CD4-positive, alpha-beta T cell treated with Interleukin-2 at 100 ng/mL for 4 hours (primary cell): Measurements from ENCODE around the gene MPP4.
"Not testable (repeated sequence)": the region's sequence is repeated elsewhere in the genome, so short reads cannot be mapped to it uniquely, and the experiment has no call there.

Source experiments
- DNase-seq: peaks from one replicate; pipeline ENCODE4 v3.0.0-alpha.2; 2020; ENCODE audit warnings: low spot score

MPP4 gene

DNA sequence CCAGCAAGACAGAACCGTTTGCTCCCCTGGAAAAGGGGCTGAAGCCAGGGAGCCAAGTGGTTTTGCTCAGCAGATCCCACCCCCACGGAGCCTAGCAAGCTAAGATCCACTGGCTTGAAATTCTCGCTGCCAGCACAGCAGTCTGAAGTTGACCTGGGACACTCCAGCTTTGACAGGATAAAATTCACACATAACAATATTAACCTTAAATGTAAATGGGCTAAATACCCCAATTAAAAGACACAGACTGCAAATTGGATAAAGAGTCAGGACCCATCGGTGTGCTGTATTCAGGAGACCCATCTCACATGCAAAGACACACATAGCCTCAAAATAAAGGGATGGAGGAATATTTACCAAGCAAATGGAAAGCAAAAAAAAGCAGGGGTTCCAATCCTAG is 27.2 kb downstream of the MPP4 start:
- not testable (repeated sequence) for DNase-seq

DNA sequence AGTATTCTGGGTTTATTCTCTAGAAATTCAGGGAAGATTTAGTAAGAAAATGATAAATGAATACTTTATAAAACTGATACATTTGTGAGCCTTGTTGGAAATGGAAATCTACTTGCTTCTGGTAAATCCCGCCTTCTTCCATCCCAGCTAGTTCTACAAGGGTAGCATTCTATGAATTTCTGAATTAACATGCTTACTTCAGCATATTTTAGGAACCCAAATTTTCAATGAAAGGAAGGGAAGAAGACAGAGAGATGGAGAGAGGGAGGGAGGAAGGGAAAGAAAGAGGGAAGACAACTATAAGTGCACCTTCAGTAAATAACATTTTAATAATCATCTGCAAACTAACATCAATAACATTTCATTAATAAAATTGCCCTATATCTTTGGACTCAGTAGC is 28.6 kb downstream of the MPP4 start:
- DNase-seq, result no peak

DNA sequence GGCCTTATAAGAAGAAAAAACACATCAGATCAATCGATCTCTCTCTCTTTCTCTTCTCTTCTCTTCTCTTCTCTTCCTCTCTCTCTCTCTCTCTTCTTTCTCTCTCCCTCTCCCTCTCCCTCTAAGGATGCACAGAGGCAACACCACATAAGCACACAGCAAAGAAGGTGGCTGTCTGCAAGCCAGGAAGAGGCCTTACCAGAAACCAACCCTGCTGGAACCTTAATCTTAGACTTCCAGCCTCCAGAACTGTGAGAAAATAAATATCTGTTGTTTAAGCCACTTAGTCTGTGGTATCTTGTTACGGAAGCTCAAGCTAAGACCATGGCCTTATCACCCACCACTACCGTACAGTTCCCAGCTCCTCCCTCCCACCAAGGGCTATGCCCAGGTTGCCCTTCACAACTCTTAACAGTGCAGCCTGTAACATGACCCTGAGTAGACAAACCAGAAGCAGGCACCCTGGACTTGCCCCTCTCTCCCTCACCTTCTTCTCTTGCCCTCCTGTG is 30.0 kb downstream of the MPP4 start:
- DNase-seq, result no peak

DNA sequence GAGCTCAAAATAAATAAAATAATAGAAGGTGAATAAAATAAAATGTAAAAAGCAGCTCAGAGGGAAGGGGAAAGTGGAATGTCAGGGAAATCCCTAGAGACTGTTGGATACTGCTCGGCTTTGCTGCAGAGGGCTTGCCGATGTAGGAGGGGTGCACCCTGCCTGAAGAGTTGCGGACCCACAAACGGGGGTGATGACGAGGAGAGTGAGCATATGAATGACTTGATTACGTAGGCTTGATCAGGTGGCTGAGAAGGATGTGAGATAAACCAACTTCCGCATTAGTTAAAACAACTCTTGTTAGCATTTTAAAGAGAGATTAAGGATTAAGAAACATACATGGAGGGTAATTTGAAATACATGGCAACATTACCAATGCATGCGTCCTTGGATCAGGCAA is 34.1 kb downstream of the MPP4 start:
- no peak for DNase-seq

DNA sequence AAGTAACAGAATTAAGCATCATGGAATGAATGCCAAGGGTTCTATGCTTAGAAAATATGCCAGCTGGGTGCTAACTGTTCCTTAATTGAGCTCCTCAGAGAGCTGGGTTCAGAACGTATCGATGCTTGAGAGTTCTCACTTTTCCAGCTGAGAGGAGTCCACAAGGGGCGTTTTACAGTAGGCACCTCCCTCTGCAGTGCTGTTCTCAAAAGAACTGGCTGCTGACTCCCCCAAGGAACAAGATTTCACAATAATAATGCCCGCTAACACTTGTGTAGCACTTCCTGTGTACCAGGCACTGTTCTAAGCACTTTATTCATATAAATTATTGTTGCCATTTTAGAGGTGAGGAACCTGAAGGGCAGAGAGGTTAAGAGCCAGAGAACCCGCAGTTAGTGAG is 37.1 kb downstream of the MPP4 start:
- no peak for DNase-seq

DNA sequence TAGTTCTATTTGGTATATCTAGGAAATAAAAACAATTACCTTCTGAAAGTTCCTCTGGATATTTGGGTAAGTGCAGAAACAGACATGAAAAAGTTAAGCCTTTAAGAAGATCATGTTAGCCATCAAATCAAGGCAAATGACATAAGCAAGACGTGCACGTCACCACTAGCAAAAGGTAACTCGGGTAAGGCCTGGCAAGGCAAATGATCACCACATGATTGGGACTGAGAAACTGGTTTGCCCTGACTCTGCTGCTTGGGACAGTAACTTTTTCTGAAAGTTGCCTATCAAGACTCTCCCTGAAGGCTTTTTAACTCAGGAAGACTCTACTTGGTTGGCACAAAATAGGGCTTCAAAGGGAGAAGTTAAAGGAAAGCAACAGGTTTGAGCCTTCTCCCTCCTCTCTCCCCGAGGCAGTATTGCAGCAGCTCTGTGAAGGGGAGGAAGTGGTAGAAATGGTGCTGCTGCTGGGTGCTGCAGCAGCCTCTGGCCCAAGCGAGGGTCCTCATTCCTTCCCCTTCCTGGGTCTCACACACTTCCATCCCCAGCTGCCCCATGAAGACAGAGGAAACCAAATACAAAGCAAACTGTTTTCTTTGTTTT is 38.0 kb downstream of the MPP4 start:
- no peak for DNase-seq

DNA sequence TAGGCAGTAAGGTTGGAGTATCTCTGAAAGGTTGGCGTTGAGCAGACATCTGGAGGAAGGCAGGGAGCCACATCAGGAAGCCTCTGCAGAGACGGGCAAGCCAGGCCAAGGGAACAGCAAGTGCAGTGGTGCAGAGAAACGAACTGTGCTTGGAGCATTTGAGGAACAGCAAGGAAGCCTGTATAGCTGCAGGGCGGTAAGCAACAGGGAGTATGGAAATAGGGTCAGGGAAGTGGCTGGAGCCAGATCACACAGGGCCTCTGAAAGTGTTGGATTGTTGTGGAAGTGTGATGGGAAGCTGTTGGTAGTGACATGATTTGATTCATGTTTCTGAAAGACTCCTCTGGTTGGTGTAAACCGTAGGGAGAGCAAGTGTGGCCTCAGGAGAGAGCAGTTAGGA is 41.7 kb downstream of the MPP4 start:
- DNase-seq, result no peak

DNA sequence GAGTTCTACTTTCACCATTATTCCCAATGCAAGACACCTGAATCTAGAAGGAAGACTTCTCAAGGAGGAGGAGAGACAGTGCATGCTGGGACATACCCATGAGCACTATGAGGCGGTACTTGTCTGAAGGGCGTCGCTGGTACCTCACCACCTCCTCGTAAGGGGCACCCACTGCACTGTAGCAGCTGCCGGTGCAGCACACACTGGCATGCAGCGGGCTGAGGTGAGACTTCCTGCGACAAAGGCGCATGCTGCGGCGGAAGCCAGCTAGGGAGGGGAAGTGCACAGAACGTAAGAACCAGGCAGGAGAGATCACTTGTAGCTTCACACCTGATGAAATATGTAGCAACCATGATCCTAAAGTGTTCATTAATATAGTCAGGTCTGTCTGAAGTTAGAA is 42.3 kb downstream of the MPP4 start:
- DNase-seq, result peak; percentile 29

DNA sequence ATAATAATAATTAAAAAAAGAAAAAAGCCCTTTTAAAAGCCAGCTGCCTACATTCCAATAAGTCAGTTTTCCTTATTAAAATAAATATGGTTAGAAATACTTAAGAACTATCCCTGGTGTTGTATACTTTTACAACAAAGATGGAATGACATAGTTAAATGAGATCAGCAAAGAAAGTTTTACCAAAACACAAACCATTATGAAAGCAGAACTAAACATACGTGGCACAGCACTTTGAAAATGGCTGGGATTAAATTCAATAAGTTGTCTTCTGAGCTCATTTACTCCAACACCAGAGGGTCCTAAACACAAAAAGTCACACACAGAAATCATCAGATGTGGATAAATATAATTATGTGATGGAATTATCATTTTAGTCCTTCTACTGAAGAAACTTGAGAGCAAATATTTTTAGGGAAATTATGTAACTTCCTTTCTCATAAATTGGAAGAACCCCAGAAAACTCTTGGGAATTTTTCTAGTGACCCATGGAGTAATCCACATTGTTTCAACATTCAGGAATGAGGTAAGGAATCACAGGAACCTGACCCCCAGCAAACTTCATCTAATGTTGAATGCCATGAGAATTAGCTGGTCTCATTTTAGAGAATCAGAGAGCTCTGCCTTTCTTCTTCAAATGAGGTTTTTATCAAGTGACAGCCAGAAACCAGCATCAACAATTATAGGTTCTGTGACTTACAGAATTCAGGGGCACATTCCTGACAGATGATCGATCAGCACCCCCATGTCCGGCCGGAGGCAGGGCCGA is 43.6 kb downstream of the MPP4 start:
- DNase-seq, result no peak

DNA sequence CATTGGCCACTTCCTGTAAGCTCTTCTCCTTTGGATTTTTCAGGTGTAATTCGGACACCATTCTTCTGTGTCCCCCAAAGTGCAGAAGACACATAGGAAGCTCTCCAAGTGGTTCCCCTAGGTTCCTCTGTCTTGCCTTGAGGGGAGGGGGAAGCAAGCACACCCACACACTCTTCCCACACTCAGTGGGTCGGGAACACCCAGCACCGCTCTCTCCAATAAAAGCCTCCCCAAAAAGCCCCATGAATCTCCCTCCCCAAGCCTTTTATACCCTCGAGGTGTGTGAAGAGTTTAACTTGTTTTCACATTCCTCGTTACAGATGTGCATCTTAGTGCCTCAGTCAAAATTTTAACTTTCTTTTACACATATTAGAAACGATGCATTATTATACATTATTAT is 45.2 kb downstream of the MPP4 start:
- no peak for DNase-seq

DNA sequence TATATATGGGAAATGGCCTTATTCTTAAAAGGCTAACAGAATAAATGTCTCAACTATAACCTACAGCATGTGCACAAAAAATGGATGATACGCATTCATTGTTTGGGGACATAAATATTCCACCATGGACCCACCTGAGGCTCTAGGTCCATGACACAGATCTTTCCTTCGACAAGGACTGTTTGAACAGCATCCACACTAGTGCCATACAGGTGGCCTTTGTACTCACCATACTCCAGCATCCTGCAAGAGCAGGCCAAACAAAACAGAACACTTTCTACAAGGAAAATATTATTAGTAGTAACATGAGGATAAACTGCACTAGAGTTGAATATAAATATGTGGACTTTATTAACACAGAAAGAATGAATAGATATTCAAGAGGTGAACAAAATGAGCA is 49.0 kb downstream of the MPP4 start:
- no peak for DNase-seq

DNA sequence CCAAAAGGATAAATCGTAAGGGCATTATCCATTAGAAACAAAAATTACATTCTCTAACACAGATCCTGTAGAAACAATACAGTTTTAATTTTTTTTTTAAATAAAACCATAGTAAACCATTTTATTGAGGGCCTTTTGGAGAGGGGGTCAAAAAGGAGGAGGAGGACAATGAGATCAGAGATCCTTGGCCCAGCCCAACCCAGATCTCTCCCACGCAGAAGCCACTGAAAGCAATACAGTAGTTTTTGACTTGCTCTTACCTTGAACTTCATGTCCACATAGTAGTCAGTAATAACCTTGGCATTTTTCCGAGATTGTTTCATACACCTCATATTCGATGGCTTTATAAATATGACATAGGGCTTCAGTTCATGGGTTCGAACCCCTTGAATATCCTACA is 51.0 kb downstream of the MPP4 start:
- no peak for DNase-seq

DNA sequence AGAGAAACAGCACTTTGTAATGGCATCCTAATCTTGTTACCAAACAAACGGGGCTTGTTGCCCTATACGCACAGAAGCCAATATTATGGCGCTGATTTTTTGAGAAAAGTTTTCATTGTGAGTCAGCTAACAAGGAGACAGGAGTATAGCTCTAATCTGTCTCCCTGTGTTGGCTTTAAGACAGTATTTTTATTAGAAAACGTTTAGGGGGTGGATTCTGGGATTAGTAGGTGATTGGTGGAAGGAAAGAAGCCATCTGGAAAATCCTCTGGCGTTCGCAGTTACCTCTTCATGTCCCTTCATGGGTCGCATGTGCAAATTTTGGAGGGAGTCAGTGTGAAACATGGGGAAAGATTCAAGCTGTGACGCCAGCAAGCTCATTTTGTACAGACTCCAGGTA is 54.4 kb downstream of the MPP4 start:
- DNase-seq, result no peak

DNA sequence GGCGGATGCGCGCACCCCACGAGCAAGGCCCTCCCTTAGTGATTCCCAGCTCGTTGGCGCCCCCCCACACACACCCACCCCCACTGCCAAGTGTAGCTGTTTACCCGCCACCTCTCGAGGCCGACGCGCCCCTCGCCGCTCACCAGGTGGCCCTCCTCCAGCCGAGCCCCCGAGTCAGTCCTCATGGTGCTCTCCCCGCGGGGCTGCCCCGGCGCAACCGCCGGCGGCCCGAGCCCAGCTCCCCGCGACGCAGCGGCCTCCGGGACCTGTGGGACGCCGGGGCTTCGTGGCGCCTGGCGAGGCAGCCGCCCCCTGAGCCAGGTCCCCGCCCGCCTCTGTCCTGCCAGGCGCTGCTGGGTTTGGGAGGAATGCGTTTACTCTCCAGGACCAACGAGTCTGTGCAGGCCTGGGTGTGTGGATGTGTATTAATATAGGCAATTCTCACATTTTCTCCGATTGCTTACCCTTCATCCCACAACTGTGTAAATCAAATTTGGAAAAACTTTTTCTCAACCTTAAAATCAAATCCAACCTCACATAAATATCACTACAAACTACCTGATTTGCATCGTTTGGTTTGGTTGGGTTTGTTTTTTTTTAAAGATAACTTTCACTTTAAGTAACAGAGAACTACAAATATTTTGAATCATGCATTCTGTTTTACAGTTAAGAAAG is 55.1 kb downstream of the MPP4 start, which contains the start of gene TMEM237:
TMEM237 (minus strand) TSS at position 288 of the 675 bp plus-strand sequence; CDS start at position 185, 103 bp downstream.
- no peak for DNase-seq

DNA sequence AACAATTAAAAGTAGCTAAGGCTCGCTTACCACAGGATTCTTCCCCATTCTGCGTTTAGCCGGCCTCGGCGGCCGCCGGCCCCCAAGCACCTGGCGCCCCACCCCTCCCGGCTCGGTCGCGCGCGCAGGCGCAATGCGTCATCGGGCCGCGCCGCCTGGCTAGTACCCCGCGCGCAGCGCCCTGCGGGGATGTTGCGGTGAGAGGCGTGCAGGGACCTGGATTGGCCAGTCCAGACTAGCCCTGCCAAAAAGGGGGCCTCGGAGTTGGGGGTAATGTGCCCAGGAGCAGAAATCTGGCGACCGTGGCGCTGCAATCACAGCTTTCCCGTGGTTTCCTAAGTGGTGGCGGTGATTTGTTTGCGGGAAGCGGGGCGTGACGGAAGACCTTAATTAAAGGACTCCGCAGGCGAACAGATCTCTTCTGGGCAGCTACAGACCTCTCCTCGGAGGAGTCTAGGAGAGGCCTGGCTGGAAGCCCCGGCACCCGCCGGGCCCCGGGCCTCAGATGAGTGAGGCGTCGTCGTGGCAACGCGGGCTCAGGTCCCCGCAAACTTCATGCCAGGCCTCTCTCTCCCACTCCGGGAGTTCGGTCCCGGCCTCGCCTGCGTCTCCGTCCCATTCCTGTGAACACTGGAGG is 55.7 kb downstream of the MPP4 start:
- peak; percentile 80 for DNase-seq

DNA sequence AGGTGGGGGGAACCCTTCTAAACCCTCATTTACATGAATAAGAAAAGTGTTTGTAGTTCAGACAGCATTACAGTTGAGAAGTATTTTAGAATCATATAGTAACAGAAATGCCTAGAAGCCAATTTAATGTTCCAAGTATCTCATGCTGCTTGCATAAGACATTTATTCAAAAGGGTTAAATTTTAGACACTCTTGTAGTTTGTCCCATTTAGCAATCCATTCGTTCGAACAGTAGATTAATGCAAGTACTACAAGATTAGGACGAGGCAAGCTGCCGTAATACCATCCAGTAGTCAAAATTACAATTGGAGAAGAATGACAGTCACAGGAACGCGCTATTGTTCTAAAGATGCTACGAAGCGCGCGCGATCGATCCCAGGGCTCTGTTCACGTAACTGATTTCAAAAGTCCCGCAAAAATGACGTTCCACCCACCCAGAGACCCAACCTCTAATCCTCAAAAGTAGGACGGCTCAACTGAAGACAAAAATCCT is 56.3 kb downstream of the MPP4 start:
- no peak for DNase-seq

DNA sequence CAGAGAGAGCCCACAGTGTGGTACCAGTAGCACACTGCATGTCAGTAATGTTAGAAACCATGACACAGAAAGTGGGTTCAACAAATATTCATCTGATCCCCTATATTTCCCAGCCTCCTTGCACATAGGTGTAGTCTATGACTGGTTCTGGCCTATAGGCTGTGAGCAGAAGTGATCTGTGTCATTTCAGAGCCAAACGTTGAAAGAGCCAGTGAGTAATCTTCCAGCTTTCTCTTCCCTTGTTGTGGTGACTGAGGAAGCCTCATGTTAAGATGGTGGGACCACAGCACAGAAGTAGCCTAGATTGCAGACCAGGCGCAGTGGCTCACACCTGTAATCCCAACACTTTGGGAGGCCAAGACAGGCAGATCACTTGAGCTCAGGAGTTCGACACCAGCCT is 59.2 kb downstream of the MPP4 start:
- DNase-seq, result no peak

DNA sequence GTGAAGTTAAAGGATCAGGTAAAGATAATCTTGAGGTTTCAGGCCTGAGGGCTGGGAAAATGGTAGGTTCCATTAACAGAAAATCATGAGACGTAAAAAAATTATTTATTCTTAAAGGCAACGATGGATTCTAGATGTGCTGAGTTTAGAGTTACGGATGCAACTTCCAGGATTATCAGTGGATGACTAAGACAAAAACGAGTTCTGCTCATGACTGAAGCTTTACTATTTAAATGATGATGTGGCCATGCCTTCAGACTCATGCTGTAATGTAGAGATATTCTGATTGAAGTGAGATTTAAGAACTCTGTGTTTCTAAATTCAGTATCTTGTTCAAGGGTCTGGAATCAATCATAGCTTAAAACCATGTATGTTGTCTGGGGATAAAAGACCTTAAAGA is 60.1 kb downstream of the MPP4 start:
- DNase-seq, result no peak

DNA sequence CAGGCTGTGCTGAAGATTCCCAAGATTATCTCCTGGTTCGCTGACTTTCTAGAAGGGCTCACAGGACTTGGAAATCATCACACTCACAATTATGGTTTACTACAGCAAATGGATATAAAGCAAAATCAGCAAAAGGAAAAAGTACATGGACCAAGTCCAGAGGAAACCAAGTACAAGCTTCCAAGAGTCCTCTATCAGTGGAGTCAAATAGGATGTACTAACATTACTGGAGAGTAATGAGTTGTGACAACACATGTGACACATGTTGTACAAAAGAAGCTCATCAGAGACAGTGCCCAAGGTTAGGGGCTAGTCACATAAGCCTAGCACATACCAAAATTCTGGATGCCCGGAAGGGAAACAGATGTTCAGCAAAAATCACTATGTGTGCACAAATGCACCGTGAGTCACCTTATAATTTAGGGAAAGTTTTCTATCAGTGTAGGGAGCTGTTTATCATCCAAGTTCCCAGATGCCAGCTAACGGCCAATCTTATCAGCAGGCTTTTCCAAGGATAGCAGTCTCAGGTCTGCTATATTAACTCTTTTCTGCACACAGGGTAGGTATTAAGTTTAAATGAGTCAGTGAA is 64.7 kb downstream of the MPP4 start:
- no peak for DNase-seq

DNA sequence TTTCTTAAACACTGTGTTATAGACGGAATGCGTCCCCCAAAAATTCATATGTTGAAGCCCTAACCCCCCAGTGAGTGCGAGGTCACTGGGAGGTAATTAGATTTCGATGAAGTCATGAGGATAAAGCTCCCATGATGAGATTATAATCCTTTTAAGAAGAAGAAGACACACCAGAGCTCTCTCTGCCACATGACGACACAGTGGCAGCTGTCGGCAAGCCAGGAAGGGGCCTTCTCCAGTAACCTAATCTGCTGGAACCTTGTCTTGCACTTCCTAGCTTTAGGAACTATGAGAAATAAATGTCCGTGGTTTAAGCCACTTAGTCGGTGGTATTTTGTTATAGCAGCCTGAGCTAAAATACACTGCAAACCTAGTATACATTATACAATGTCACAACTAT is 67.4 kb downstream of the MPP4 start:
- no peak for DNase-seq

DNA sequence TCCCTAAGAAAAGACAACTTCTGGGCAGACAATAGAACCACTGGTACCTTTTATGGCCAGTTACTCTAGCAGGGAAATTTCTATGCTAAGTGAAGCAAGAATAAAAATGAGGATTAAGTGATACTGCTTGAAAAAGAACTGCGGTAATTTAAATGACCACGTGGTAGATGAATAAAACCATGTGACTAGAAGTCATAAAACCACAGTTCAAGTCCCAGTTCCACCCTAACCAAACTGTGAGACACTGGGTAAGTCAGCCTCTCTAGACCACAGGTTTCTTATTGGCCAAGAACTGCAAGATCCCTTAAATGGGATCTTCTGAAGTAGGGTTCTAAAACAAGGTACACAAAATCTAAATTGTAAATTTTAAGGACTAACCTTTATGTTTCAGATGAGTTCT is 67.9 kb downstream of the MPP4 start:
- DNase-seq, result no peak

DNA sequence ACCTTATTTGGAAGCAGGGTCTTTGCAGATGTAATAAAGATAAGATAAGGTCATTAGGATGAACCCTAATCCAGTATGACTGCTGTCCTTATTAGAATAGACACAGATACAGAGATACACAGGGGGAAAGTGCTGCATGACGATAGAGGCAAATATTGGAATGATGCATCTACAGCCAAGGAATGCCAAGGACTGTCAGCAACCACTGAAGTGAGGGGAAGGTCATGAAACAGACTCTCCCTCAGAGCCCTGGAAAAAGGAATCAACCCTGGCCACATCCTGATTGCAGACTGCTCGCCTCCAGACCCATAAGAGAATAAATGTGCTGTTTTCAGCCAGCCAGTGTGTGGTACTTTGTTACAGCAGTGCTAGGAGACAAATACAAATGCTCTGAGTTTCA is 69.9 kb downstream of the MPP4 start:
- no peak for DNase-seq
